Effector memory CD8-positive, alpha-beta T cell (primary cell): ENCODE data around the gene SPPL2C.

Source experiments
- ATAC-seq: fragments of 150-1000 bp; cut with Tn5 transposase; replicated peaks from 2 replicates; pipeline ENCODE4 v1.10.0; 2021; ENCODE audit warnings: mild to moderate bottlenecking, moderate library complexity
- DNase-seq, 3 experiments: peaks; one replicate each; pipeline ENCODE4 v3.0.0; 2021
- H3K27ac Mint-ChIP-seq, 2 donors: one replicate each; pipeline ENCODE4 v1.8.0; 2022; ENCODE audit warnings: mild to moderate bottlenecking in 2 of 2, mixed read lengths in 2 of 2, moderate library complexity in 2 of 2
- H3K27me3 Mint-ChIP-seq, 2 donors: one replicate each; pipeline ENCODE4 v1.8.0; 2022; ENCODE audit warnings: mixed read lengths in 2 of 2
- H3K36me3 Mint-ChIP-seq: one replicate; pipeline ENCODE4 v1.8.0; 2022; ENCODE audit warnings: mild to moderate bottlenecking, moderate library complexity, mixed read lengths; ENCODE audit not compliant: insufficient read depth
- H3K4me1 Mint-ChIP-seq, 2 donors: one replicate each; pipeline ENCODE4 v1.8.0; 2022; ENCODE audit warnings: low read depth in 2 of 2, mixed read lengths in 2 of 2
- H3K4me3 Mint-ChIP-seq, 2 donors: one replicate each; pipeline ENCODE4 v1.8.0; 2022; ENCODE audit warnings: mild to moderate bottlenecking in 2 of 2, mixed read lengths in 2 of 2, moderate library complexity in 2 of 2
- H3K9me3 Mint-ChIP-seq, 2 donors: one replicate each; pipeline ENCODE4 v1.8.0; 2022; ENCODE audit warnings: mixed read lengths in 2 of 2

SPPL2C gene

GRCh38 chr17:45848405-45848804 lies 3.7 kb downstream of the SPPL2C start:
- H3K27me3 Mint-ChIP-seq = peaks cover 0 to 67% of the 10 kb centered on the region in 2 donors
- H3K4me3 Mint-ChIP-seq = no peak overlapping the region
- H3K27ac Mint-ChIP-seq = no peak overlapping the region
- no peaks in the 10 kb centered on the region for H3K4me1 Mint-ChIP-seq
- ATAC-seq (no peak), DNase-seq (no peak)
- no peaks in the 10 kb centered on the region for H3K9me3 Mint-ChIP-seq
- peaks cover 3% of the 10 kb centered on the region for H3K36me3 Mint-ChIP-seq

GRCh38 chr17:45848868-45849535 lies 4.3 kb downstream of the SPPL2C start:
- H3K27ac Mint-ChIP-seq = no peak overlapping the region
- H3K9me3 Mint-ChIP-seq = no peaks in the 10 kb centered on the region
- H3K4me3 Mint-ChIP-seq = no peak overlapping the region

GRCh38 chr17:45849536-45849990 lies 4.9 kb downstream of the SPPL2C start:
- Mint-ChIP-seq H3K4me1 (no peaks in the 10 kb centered on the region), H3K36me3 (peaks cover 3% of the 10 kb centered on the region), H3K27ac (no peak overlapping the region), H3K4me3 (no peak overlapping the region), H3K9me3 (no peaks in the 10 kb centered on the region), H3K27me3 (peaks cover 6 to 79% of the 10 kb centered on the region in 2 donors)
- no peak for ATAC-seq
- no peak for DNase-seq

More at GRCh38 chr17:45848868-45849535, 4.3 kb downstream of the SPPL2C start:
- no peak for DNase-seq
- ATAC-seq = no peak
- Mint-ChIP-seq H3K36me3 (peaks cover 3% of the 10 kb centered on the region), H3K27me3 (peaks cover under 1 to 73% of the 10 kb centered on the region in 2 donors), H3K4me1 (no peaks in the 10 kb centered on the region)

GRCh38 chr17:45850011-45850410 lies 5.3 kb downstream of the SPPL2C start:
- Mint-ChIP-seq H3K27ac (no peak overlapping the region), H3K27me3 (peaks cover 11 to 83% of the 10 kb centered on the region in 2 donors), H3K4me1 (no peaks in the 10 kb centered on the region), H3K4me3 (no peak overlapping the region), H3K9me3 (no peaks in the 10 kb centered on the region), H3K36me3 (peaks cover 3% of the 10 kb centered on the region)
- no peak for DNase-seq
- ATAC-seq = no peak

- H3K27me3 Mint-ChIP-seq = peaks cover 11 to 88% of the 10 kb centered on the region in 2 donors
- H3K9me3 Mint-ChIP-seq = no peaks in the 10 kb centered on the region
- ATAC-seq (no peak), DNase-seq (no peak)
- no peaks in the 10 kb centered on the region for H3K4me1 Mint-ChIP-seq
- H3K27ac Mint-ChIP-seq = no peak overlapping the region
- H3K36me3 Mint-ChIP-seq = peaks cover 3% of the 10 kb centered on the region
- no peak overlapping the region for H3K4me3 Mint-ChIP-seq
Measured at GRCh38 chr17:45850468-45850867, 5.8 kb downstream of the SPPL2C start.

GRCh38 chr17:45851022-45851421 lies 6.3 kb downstream of the SPPL2C start:
- Mint-ChIP-seq H3K27me3 (peaks cover 17 to 92% of the 10 kb centered on the region in 2 donors), H3K27ac (no peak overlapping the region), H3K9me3 (no peaks in the 10 kb centered on the region), H3K4me1 (no peaks in the 10 kb centered on the region), H3K36me3 (peaks cover 3% of the 10 kb centered on the region), H3K4me3 (no peak overlapping the region)
- DNase-seq (no peak), ATAC-seq (no peak)

GRCh38 chr17:45851464-45851863 lies 6.8 kb downstream of the SPPL2C start:
- no peaks in the 10 kb centered on the region for H3K9me3 Mint-ChIP-seq
- no peaks in the 10 kb centered on the region for H3K4me1 Mint-ChIP-seq
- H3K27me3 Mint-ChIP-seq = peaks cover 18 to 89% of the 10 kb centered on the region in 2 donors
- H3K27ac Mint-ChIP-seq = no peak overlapping the region
- no peak overlapping the region for H3K4me3 Mint-ChIP-seq
- DNase-seq = no peak
- H3K36me3 Mint-ChIP-seq = peaks cover 3% of the 10 kb centered on the region
- ATAC-seq = no peak

- no peak overlapping the region for H3K27ac Mint-ChIP-seq
- peaks cover 3% of the 10 kb centered on the region for H3K36me3 Mint-ChIP-seq
- H3K9me3 Mint-ChIP-seq = no peaks in the 10 kb centered on the region
- no peak overlapping the region for H3K4me3 Mint-ChIP-seq
- H3K27me3 Mint-ChIP-seq = peaks cover 18 to 85% of the 10 kb centered on the region in 2 donors
- H3K4me1 Mint-ChIP-seq = no peaks in the 10 kb centered on the region
- DNase-seq (no peak), ATAC-seq (no peak)
Measured at GRCh38 chr17:45851873-45852272, 7.2 kb downstream of the SPPL2C start.

- H3K4me3 Mint-ChIP-seq = no peak overlapping the region
- peaks cover 2% of the 10 kb centered on the region for H3K36me3 Mint-ChIP-seq
- H3K27me3 Mint-ChIP-seq = peaks cover 21 to 81% of the 10 kb centered on the region in 2 donors
- no peaks in the 10 kb centered on the region for H3K9me3 Mint-ChIP-seq
- H3K27ac Mint-ChIP-seq = no peak overlapping the region
- H3K4me1 Mint-ChIP-seq = no peaks in the 10 kb centered on the region
- DNase-seq (peak; percentile 46 to 54 (median 53)), ATAC-seq (no peak)
Measured at GRCh38 chr17:45852535-45853297, 8.0 kb downstream of the SPPL2C start.

- no peak for DNase-seq
- H3K27ac Mint-ChIP-seq = no peak overlapping the region
- peaks cover 3% of the 10 kb centered on the region for H3K36me3 Mint-ChIP-seq
- no peaks in the 10 kb centered on the region for H3K9me3 Mint-ChIP-seq
- peaks cover 34 to 83% of the 10 kb centered on the region in 2 donors for H3K27me3 Mint-ChIP-seq
- no peaks in the 10 kb centered on the region for H3K4me1 Mint-ChIP-seq
- H3K4me3 Mint-ChIP-seq = no peak overlapping the region
- ATAC-seq = no peak
Measured at GRCh38 chr17:45854209-45854608, 9.5 kb downstream of the SPPL2C start.

- Mint-ChIP-seq H3K4me1 (no peaks in the 10 kb centered on the region), H3K4me3 (no peak overlapping the region), H3K9me3 (no peaks in the 10 kb centered on the region), H3K27me3 (peaks cover 40 to 84% of the 10 kb centered on the region in 2 donors), H3K36me3 (peaks cover 3% of the 10 kb centered on the region), H3K27ac (no peak overlapping the region)
- ATAC-seq (no peak), DNase-seq (no peak)
Measured at GRCh38 chr17:45855691-45856336, 11.1 kb downstream of the SPPL2C start.

GRCh38 chr17:45857977-45858708 lies 13.5 kb downstream of the SPPL2C start:
- Mint-ChIP-seq H3K36me3 (peaks cover 3% of the 10 kb centered on the region), H3K4me3 (no peak overlapping the region), H3K4me1 (no peaks in the 10 kb centered on the region), H3K27me3 (peaks cover 50 to 81% of the 10 kb centered on the region in 2 donors), H3K9me3 (no peaks in the 10 kb centered on the region), H3K27ac (peak overlapping the region in 1 of 2 donors; percentile 16)
- ATAC-seq = no peak
- no peak for DNase-seq

GRCh38 chr17:45861165-45861564 lies 16.5 kb downstream of the SPPL2C start:
- ATAC-seq (no peak), DNase-seq (no peak)
- H3K9me3 Mint-ChIP-seq = no peaks in the 10 kb centered on the region
- H3K4me3 Mint-ChIP-seq = no peak overlapping the region
- no peaks in the 10 kb centered on the region for H3K4me1 Mint-ChIP-seq
- peaks cover 3% of the 10 kb centered on the region for H3K36me3 Mint-ChIP-seq
- no peak overlapping the region for H3K27ac Mint-ChIP-seq
- H3K27me3 Mint-ChIP-seq = peaks cover 49 to 84% of the 10 kb centered on the region in 2 donors
